Gastrocnemius medialis (tissue), 4 donors: ENCODE measurements around the gene KCNQ2. TPM values are rescaled to one million over a fixed set of nuclear protein-coding genes. Genes with fewer than 3 reads are reported as not detected.

Experiments used
- ATAC-seq, 2 donors: fragments of 150-250 bp; one replicate each; pipeline ENCODE4 v1.9.1; 2016
- DNase-seq, 2 donors: peaks; one replicate each; pipeline ENCODE4 v3.0.0-alpha.2; 2019
- H3K27ac ChIP-seq, 4 donors: fragments of 200-600 bp; sonication (generic); 1 replicate in 1 of 4; 2 replicates in 3 of 4; pipeline ENCODE4 v1.5.1; 2016 to 2018; ENCODE audit warnings: mild to moderate bottlenecking in 2 of 4, moderate library complexity in 1 of 4
- H3K27me3 ChIP-seq, 3 donors: fragments of 200-600 bp; sonication (generic) in 2 of 3; 1 replicate in 1 of 3; 2 replicates in 2 of 3; pipeline versions ENCODE4 v1.5.1 to v1.6.0; 2016 to 2019; ENCODE audit warnings: mild to moderate bottlenecking in 1 of 3, moderate library complexity in 1 of 3
- H3K36me3 ChIP-seq, 2 donors: fragments of 200-600 bp; sonication (generic) in 1 of 2; one replicate each; pipeline ENCODE4 v1.5.1; 2017 to 2018
- H3K4me1 ChIP-seq, 2 donors: fragments of 200-600 bp; sonication (generic) in 1 of 2; one replicate each; pipeline ENCODE4 v1.5.1; 2016 to 2017; ENCODE audit warnings: mild to moderate bottlenecking in 2 of 2
- H3K4me3 ChIP-seq, 4 donors: fragments of 200-600 bp; sonication (generic) in 3 of 4; 1 replicate in 1 of 4; 2 replicates in 3 of 4; pipeline ENCODE4 v1.5.1; 2016 to 2019; ENCODE audit warnings: mild to moderate bottlenecking in 2 of 4
- H3K9me3 ChIP-seq, 3 donors: fragments of 200-600 bp; sonication (generic) in 2 of 3; 1 replicate in 1 of 3; 2 replicates in 2 of 3; pipeline ENCODE4 v1.5.1; 2016 to 2019
- CTCF ChIP-seq, 5 experiments: fragments of 450-650 bp in 3 of 5; fragments of 200-600 bp in 2 of 5; sonication (generic) in 2 of 5; IDR thresholded peaks in 4 of 5; conservative IDR thresholded peaks in 1 of 5; 1 replicate in 4 of 5; 2 replicates in 1 of 5; pipeline ENCODE4 v1.5.1; 2016 to 2019; ENCODE audit warnings: antibody characterized with exemption in 5 of 5, mild to moderate bottlenecking in 3 of 5, moderate library complexity in 3 of 5
- POLR2A ChIP-seq, 2 donors: fragments of 450-650 bp; IDR thresholded peaks; one replicate each; pipeline ENCODE4 v1.6.1; 2017; ENCODE audit warnings: antibody characterized with exemption in 2 of 2, mild to moderate bottlenecking in 2 of 2, moderate library complexity in 2 of 2
- in situ Hi-C, 4 donors: fragments of 200-750 bp; cut with MboI; loops; one replicate each; pipeline versions ENCODE4 v1.15.0 to v1.8.0; 2017; ENCODE audit warnings: low sequenced_read_pairs in 4 of 4
- intact Hi-C: fragments of 100-400 bp; cut with DNase I; formaldehyde crosslinking; loops from one replicate; pipeline ENCODE4 v1.15.1; 2023; ENCODE audit warnings: low total_unique reads
- total RNA-seq, 4 donors: library from RNA; depleted of rRNA; stranded (reverse); fragments of >200 nt; gene quantifications; one replicate each; pipeline versions ENCODE4 v1.1.0 to v1.2.3, GENCODE V29; 2016

The KCNQ2 gene
- total RNA-seq, 4 donors from 2014 or later = not detected

GRCh38 chr20:63459070-63459380, 13.4 kb downstream of the KCNQ2 start:
- H3K27me3 ChIP-seq = peaks cover 52 to 78% (median 77%) of the 10 kb centered on the region in 3 donors

GRCh38 chr20:63458170-63459069, 14.0 kb downstream of the KCNQ2 start:
- Histone ChIP-seq H3K4me1 (no peaks in the 10 kb centered on the region), H3K27ac (no peak overlapping the region), H3K36me3 (no peaks in the 10 kb centered on the region), H3K27me3 (peaks cover 56 to 78% (median 78%) of the 10 kb centered on the region in 3 donors), H3K9me3 (no peaks in the 10 kb centered on the region), H3K4me3 (no peak overlapping the region)
- in situ Hi-C loops (no loop called here), intact Hi-C loops (no loop called here)
- ATAC-seq (no peak), DNase-seq (no peak)
- TF ChIP-seq CTCF (IDR thresholded peaks at IDR 0.05 in 4 of 5, conservative IDR thresholded peaks at IDR 0.05 in 1 of 5) (no peak), POLR2A (IDR thresholded peaks at IDR 0.05) (no peak)

More at GRCh38 chr20:63459070-63459380, 13.4 kb downstream of the KCNQ2 start:
- H3K4me1 ChIP-seq = no peaks in the 10 kb centered on the region
- in situ Hi-C loops = no loop called here
- no peaks in the 10 kb centered on the region for H3K9me3 ChIP-seq
- no peak overlapping the region for H3K4me3 ChIP-seq
- DNase-seq (no peak), ATAC-seq (no peak)
- H3K36me3 ChIP-seq = no peaks in the 10 kb centered on the region
- TF ChIP-seq POLR2A (IDR thresholded peaks at IDR 0.05) = no peak
- no peak for TF ChIP-seq CTCF (IDR thresholded peaks at IDR 0.05 in 4 of 5, conservative IDR thresholded peaks at IDR 0.05 in 1 of 5)
- intact Hi-C loops = no loop called here
- H3K27ac ChIP-seq = no peak overlapping the region

- in situ Hi-C loops (no loop called here), intact Hi-C loops (no loop called here)
- H3K4me3 ChIP-seq = no peak overlapping the region
- no peak for TF ChIP-seq POLR2A (IDR thresholded peaks at IDR 0.05)
- no peaks in the 10 kb centered on the region for H3K9me3 ChIP-seq
- ATAC-seq (peak in 1 of 2 donors; percentile 25), DNase-seq (no peak)
- no peaks in the 10 kb centered on the region for H3K4me1 ChIP-seq
- no peak overlapping the region for H3K27ac ChIP-seq
- H3K36me3 ChIP-seq = no peaks in the 10 kb centered on the region
- H3K27me3 ChIP-seq = peaks cover 58 to 81% (median 78%) of the 10 kb centered on the region in 3 donors
Measured at GRCh38 chr20:63457737-63458136, 14.7 kb downstream of the KCNQ2 start.

- Histone ChIP-seq H3K27ac (no peak overlapping the region), H3K9me3 (no peaks in the 10 kb centered on the region), H3K4me1 (no peaks in the 10 kb centered on the region), H3K36me3 (no peaks in the 10 kb centered on the region), H3K27me3 (peaks cover 61 to 84% (median 81%) of the 10 kb centered on the region in 3 donors), H3K4me3 (no peak overlapping the region)
- TF ChIP-seq POLR2A (IDR thresholded peaks at IDR 0.05) (no peak), CTCF (IDR thresholded peaks at IDR 0.05 in 4 of 5, conservative IDR thresholded peaks at IDR 0.05 in 1 of 5) (no peak)
- no peak for ATAC-seq
- in situ Hi-C loops = no loop called here
- DNase-seq = no peak
- intact Hi-C loops = no loop called here
Measured at GRCh38 chr20:63456429-63457284, 15.8 kb downstream of the KCNQ2 start.

GRCh38 chr20:63455568-63455859, 16.9 kb downstream of the KCNQ2 start:
- intact Hi-C loops (no loop called here), in situ Hi-C loops (no loop called here)
- Histone ChIP-seq H3K27ac (no peak overlapping the region), H3K9me3 (no peaks in the 10 kb centered on the region), H3K4me3 (no peak overlapping the region), H3K4me1 (no peaks in the 10 kb centered on the region), H3K27me3 (peaks cover 59 to 82% (median 72%) of the 10 kb centered on the region in 3 donors), H3K36me3 (no peaks in the 10 kb centered on the region)
- TF ChIP-seq CTCF (IDR thresholded peaks at IDR 0.05 in 4 of 5, conservative IDR thresholded peaks at IDR 0.05 in 1 of 5) (no peak), POLR2A (IDR thresholded peaks at IDR 0.05) (no peak)
- DNase-seq = no peak
- ATAC-seq = no peak
